Measurements from ENCODE around the gene L3HYPDH.
A peak's percentile ranks its signal among the peaks of the same experiment; 100 is the strongest.

Gene L3HYPDH

DNA sequence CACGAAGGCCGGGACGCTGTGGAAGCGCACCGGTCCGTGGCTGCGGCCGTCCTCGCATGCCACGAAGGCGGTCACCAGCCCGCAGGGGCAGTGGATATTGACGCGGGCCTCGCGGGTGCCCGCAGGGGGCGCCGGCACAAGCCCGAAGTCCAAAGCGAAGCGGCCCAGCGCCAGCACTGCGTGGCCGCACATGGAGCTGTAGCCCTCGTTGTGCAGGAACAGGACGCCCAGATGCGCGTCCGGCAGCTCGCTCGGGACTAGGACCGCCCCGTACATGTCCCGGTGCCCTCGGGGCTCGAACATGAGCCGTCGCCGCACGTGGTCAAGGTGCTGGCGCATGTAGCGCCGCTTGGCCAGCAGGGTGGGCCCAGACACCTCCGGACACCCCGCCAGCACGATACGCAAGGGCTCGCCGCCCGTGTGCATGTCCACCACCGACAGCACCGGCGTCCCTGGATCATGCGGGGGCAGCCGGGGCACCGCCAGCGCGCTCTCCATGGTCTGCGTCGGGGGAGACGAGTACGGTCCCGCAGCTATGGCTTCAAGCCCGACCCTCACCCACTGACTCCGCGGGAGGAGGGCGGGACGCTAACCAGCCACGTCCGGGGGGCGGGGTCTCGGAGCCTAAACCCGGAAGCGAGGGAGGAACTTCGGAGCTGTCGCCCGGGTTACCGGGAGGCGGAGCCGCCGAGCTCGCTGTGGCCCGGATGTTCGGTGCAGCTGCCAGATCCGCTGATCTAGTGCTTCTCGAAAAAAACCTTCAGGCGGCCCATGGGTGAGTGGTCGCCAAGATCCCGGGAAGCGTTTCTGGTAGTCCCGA, at the start of gene L3HYPDH, which contains the start of gene JKAMP:
L3HYPDH (minus strand) TSS at position 590 of the 820 bp plus-strand sequence; CDS start at position 498, 92 bp downstream.
JKAMP (plus strand) TSS at position 699 of the 820 bp plus-strand sequence; CDS start at position 772, 73 bp downstream.
- DNase-seq (ENCODE audit: low spot score): peak; percentile 96

DNA sequence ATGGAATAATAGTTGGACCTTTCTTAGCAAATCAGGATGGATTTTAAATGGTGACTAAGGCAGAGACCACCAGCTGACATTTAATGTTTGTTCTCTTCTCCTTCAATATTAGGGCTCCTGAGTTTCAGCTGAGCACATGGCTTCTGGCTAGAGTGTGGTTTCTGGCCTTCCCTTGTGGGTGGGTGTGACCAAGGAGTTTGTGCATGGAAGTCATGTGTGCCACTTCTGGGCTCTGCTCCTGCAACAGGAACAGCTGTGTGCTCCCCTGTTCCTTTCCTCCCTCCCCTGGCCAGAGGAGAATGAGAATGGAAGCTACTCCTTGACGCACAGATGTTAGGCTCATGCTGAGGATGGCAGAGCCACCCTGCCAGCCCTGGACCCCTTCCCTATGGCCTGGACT, 48.2 kb upstream of the L3HYPDH start:
- DNase-seq (ENCODE audit: low spot score): no peak

DNA sequence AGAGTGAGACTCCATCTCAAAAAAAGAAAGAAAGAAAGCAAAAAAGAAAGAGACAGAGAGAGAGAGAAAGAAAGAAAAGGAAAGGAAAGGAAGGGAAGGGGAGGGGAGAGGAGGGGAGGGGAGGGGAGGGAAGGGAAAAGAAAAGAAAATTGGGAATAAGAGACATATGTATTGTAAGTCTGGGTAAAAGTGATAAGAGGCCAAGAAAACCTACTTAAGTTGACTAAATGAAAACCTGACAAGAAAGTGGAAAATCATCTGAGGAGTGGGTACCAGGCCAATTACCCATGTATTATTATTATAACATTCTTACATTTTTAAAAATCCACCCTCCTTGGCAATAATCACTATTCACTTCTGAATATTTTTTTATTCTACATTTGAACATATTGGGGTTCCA, 46.1 kb upstream of the L3HYPDH start:
- DNase-seq (ENCODE audit: low spot score): no peak

DNA sequence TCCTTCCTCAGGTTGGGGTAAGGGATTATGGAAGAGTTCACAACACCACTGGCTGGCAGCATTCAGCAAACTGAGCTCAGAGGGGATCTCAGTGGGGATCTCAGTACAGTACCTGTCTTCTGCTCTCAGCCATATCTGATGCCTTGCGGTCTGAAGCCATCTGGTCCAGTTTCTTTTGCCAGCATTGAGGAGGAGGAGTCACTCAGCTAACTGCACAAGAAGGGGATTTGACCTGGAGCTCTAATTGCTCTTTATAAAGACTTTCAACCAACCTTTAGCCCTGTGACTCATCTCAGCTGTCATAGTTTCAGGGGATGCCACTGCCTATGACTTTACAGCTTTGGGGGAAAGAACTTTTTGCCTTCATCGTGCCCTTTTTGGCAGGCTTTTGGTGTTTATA, 45.0 kb upstream of the L3HYPDH start:
- no peak for DNase-seq (ENCODE audit: low spot score)

DNA sequence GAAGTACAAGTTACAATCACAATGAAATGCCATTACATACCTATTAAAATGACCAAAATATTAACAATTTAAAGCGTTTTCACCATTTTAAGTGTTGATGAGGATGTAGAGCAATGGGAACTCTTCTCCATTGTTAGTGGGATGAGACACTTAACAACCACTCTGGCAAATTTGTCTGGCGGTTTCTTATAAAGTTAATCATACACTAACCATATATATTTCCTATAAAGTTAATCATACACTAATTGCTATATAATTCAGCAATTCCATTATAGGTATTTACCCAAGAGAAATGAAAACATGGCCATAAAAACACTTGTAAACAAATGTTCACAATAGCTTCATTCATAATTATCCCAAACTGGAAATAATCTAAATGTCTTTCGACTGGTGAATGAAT, 36.0 kb upstream of the L3HYPDH start:
- DNase-seq (ENCODE audit: low spot score): no peak

DNA sequence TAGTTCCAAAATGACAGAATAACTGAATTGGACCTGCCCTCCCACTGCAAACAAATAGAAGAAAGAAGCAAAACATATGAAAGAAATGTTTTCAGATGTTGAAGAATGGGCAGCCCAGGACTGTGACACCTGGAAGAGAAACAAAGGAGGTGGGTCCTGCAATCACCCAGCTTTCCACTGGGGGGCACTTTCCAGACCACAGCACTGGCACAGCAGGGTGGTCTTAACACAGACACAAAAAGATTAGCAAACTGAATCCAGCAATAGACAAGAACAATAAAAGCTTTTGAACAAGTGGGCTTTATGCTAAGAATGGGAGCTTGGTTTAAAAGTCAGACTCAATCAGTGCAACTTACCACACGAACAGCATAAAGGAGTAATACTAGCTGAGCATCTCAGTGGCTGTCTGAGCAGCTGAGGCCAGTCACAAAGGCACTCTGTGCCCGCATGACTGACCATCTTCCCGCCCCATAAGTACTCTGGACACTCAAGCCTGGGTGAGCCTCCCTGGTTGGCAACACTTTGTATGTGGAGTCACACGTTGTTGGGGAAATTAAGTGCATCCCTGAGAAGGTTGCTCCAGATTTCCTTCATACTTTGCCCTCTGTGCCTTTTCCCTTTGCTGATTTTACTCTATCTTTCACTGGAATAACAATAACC, 27.8 kb upstream of the L3HYPDH start:
- DNase-seq (ENCODE audit: low spot score): no peak

DNA sequence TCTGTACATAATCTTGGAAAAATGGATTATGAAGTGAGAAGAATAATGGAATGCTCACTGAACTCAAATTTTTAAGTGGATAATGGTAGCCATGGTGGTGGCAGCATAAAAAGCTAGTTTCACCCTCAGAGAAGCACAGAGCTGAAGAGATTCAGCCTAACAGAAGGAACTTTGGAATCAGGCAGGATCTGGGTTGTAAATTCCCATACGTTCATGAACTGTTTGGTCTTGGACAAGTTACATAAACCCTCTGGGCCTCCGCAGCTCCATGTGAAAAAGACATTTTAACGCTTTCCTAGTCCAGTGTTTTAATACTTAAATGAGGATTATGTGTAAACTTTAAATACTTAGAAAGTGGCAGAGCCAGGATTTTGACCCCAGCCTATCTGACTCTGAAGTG, 26.8 kb upstream of the L3HYPDH start:
- no peak for DNase-seq (ENCODE audit: low spot score)

DNA sequence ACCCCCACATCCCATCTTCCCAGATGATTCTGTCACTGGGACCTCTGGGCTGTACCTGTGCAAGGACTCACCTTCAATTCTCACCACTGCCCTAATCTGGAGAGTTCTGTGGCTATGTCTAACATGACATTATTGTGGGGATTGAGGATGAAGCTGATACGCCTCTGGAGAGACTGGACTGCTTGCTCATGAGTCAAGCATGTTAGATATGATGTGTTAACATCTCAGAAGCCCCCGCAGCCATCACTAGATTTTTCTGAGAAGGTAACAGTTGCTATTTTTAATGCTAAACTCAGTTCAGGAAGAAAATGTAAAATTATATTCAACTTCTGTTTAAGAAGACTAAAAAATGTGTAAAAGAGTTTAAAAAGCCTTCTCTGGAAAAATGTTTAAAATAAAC, 25.8 kb upstream of the L3HYPDH start:
- no peak for DNase-seq (ENCODE audit: low spot score)

DNA sequence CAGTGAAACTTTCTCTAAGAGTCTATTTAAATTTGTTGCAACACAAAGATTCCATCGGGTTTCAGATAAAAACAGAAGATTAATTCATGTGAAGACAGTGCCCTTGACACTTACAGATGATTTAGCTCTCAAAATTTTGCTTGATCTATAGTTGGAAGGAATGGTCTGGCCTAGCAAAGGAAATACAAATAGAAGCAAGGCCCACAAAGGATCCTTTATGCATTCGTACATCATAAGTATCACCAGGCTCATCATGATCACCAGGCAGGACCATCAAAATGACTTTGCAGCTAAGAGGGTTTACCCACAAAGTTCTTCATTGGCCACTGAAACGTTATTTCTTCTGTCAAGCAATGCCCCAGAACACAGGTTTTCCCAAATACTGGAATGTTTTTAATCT, 24.9 kb upstream of the L3HYPDH start:
- DNase-seq (ENCODE audit: low spot score): no peak

DNA sequence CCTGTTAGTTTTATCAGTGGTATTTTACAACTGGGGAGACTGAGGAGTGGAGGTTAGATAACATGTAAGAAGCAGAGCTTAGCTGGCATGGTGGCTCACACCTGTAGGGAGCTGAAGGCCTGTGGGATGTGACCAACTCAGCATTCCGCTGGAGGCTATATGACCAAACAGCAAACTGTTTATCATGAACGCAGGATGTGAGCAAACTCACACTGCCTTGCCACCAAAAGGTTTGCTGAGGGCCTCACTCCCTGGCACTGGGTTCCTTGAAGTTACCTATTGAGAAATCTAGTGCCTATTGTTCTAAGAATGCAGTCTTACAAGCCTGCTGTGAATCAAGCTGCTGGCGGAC, 23.5 kb upstream of the L3HYPDH start:
- DNase-seq (ENCODE audit: low spot score): no peak

DNA sequence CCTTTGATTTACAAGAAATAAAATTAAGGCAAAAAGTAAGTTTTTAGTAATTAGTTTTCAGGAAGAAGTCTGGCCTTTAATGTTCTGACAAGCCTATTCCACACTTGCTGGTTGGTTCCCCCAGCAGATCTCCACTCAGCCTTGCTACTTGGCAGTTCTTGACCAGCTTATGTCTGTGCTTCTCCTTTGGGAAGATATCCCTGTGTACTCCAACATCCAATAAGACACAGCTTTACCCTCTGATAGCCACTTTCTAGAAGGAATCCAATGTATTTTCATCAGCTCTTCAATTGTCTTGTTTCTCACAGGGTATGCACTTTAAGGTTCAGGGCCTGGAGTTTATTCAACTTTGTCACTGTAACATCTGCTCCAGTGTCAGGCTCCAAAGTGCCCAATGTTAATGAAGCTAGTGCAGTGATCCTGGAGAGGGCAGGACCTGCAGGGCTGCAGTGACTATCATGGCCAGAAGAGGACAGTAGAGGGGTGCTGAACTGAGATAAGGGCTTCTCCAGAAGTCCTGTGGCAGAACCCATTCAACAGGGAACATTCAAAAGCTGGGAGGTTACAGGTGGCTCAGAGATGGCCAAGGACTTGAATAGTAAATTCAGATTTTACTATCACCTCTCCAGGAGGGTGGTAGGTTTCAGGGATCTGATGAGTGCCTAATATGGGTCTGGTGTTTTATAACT, 23.0 kb upstream of the L3HYPDH start:
- peak; percentile 63 for DNase-seq (ENCODE audit: low spot score)

DNA sequence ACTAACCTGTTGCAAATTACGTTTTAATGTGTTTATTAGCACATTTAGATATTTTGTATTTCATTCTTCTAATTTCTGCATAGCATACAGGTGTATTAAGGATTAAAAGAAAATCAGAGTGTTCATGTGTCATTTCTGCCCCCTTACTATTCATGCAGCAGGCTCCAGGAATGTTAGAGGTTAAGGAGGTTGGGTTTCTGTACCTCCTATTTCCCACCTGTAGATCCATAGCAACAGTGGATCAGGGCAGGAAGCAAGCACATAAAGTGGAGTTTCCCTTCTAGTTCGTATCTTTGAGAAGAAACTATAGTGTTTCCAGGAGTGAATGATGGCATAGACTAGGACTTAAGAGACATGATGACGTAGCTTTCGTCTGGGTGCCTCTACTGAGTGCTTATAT, 19.0 kb upstream of the L3HYPDH start:
- DNase-seq (ENCODE audit: low spot score): no peak

DNA sequence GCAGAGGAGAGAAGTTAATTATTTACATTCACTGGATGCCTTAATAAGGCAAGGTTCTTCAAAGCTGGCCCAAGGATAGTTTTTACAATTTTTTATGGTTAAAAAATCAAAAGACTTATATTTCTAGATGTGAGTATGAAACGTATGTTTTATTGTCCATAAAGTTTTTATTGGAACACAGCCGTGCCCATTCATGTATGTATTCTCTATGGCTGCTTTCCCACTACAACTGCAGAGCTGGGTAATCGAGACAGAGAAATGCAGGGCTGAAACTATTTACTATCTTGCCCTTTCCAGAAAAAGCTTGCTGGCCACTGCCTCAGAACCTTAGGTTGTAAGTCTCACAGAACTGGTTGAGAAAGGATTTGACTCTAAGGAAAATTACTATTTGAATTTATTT, 16.5 kb upstream of the L3HYPDH start:
- no peak for DNase-seq (ENCODE audit: low spot score)

DNA sequence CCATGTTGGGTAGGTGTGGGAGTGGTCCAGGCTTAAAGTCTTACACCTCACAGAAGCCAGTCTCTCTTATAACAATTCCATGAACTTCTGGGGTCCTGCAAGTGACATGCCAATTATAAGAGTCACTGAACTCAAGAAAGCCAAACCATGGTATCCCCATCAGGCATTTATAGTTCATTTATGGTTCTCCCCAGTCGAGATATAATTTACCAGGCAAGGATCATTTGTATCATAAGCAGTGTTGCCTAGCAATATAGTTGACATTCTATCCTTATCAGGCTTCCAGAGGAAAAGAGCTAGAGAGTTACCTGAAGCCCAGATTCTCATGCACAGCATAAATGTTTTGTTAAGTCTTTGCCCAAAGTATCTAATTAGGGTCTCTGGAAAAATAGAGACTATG, 8.2 kb upstream of the L3HYPDH start:
- no peak for DNase-seq (ENCODE audit: low spot score)

DNA sequence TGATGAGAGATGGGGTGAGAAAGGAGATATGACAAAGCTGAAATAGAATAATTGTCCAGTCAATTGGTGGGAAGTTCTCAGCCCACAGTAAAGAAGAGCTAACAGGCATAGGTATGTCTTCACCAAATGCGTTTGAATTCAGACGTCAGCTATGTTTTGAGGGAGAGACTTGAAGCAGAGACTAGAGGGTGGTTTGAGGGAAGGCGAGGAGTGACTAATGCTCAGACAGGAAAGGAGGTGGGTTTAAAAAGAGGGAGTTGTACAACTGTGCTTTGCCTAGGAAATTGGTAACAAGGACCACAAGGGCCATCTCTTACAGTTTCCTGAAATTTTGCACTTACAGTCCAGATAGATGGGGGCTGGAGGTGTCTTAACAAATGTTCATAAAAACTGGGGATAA, 6.5 kb upstream of the L3HYPDH start:
- no peak for DNase-seq (ENCODE audit: low spot score)

DNA sequence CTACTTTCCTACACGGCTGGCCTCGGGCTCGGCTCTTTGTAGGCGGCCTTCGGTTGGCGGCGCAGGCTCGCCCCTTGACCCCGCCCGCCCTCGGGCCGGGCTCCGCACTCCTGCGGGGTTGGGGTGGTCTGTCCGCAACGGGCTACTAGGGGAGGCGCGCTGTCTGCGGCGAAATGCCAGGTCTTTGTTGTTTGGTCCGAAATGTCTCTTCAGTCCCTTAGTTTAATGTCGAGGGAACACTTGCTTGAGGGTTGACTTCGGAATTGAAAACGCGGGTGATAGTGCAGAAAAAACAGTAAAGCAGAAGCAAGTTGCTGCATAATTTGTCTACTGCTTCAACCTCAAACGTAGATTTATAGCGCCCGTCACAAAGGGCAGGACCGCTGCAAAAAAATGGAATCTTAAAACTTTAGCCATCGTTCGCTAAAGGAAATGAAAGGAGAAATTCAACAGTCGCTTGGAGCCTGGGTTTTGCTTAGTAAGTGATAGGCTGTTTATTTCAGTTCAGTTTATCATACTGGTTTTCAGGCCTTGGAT, 499 bp upstream of the L3HYPDH start:
- no peak for DNase-seq (ENCODE audit: low spot score)

DNA sequence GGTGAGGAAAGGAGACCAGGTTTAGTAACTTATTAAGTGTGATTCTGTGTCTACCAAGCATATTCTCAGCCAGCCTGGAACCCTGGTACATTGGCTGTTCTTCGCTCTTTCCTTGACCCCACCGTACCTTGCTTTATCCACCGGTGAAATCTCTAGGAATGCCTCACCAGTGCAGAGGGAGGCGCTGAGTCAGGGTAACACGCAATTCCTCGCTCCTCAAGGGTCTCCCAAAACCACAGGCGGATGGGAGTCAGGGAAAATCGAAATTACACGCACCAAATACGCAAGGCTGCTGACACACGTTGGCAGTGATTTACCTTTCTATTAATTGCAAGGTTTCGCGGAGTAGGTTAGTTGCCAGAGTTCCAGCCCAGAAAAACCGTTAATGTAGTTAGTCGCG, 845 bp downstream of the L3HYPDH start:
- no peak for DNase-seq (ENCODE audit: low spot score)

DNA sequence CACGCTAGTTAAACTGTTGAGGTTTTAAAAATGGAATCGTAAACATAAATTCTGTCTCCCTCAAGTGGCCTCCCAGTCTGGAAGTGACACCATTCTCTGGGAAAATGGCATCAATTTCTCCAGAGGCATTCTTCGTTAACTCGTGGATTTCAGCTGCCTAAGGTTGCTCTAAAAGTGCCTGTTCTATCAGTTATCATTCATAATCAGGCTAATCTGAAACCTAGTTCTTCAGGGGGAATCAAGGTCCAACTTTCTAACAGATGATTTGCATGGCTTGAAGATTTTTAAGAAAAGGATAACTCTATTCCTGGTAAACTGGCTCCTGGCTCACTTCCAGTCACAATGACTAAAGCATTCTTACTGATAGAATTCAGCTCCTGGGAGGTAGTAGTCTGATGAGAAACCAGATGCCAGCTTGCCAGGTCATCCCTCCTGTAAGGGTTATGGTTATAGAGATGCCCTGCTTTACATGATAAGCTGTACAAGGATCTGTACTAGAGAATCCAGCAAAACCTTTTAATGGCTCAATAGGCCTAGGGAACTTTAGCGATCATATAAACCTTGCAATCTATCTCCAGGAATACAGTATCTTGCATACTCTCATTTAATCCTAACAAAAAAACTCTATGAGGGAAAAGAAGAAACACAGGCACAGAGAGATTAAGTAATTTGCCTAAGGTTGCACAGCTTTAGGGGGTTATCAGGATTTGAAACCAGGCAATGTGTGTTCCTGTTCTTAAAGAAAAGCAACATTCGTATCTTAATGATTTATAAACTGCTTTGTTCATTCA, 1.5 kb downstream of the L3HYPDH start:
- peak; percentile 57 for DNase-seq (ENCODE audit: low spot score)

DNA sequence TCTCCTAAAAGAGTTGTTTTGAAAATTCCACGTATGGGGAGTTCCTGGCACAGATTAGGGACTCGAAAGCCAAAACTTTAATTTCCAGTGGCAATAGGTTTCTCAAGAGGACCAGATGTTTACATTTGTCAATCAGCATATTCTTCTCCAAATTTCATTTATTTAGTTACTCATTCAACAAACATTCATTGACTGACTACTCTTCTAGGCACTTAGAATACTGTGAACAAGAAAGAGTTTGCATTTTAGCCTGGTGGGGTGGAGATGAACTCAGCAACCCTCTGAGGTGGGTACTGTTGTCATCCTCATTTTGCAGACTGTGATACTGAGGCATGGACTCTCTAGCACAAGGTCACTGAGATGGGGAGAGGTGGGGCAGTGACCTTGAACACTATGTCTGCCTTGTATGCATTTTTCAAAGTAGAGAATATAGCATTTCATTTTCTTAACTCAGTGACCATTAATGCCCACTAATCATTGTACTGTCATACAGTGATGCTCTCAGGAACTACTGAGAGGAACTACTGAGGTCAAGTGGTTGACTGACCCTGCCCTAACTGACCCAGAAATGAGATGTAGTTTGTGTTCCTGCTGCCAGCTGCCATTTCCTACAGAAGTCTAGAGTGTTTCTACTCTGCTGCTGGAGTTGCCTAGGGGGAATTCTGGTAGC, 2.2 kb downstream of the L3HYPDH start:
- no peak for DNase-seq (ENCODE audit: low spot score)

DNA sequence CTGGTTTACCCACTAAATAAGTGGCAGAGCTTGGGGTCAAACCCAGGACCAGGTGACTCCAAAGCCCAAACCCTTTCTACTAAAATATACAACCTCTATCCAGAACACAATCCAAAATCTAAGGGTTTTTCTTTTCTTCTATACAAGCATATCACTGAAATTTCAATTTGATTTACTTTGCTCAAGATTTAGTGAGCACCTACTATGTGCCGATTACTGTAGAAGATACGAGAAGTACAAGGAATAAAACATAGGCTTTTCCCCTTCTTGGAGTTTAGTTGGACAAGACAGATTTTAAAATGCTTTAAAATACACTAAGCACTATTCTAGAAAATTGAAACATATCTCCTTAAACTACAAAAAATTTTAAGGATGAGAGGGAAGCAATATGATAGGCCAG, 2.8 kb downstream of the L3HYPDH start:
- DNase-seq (ENCODE audit: low spot score): no peak

DNA sequence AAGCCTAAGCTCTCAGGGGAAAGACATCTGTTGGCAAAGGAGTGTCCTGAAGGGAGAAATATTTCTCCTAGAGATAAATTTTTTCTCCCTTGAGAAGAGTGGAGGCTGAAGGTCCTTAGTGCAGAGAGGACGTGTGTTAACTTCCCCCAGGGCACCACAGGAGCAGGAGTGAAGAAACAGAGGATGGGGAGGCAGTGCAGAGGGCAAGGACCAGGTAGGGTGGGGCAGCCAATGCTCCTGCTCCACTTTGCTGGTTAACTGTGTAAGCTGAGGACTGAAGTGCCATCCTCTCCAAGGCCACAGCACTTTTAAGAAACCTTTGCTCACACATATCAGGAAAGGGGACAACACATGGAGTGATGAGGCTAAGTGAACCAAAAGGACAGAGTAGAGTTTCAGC, 4.0 kb downstream of the L3HYPDH start:
- no peak for DNase-seq (ENCODE audit: low spot score)

Data from hematopoietic multipotent progenitor cell treated with erythropoietin and hydrocortisone succinate and interleukin-3 and kit ligand, for 15 days (in vitro differentiated cells).